Fibroblast of gingiva (primary cell): ENCODE measurements around the gene STAP2.
A peak's percentile ranks its signal among the peaks of the same experiment; 100 is the strongest.
"Not testable (repeated sequence)": the region's sequence is repeated elsewhere in the genome, so short reads cannot be mapped to it uniquely, and the experiment has no call there.

Experiments
- DNase-seq: peaks from one replicate; pipeline ENCODE4 v3.0.0-alpha.2; 2011; ENCODE audit warnings: low read depth

Gene STAP2

DNA sequence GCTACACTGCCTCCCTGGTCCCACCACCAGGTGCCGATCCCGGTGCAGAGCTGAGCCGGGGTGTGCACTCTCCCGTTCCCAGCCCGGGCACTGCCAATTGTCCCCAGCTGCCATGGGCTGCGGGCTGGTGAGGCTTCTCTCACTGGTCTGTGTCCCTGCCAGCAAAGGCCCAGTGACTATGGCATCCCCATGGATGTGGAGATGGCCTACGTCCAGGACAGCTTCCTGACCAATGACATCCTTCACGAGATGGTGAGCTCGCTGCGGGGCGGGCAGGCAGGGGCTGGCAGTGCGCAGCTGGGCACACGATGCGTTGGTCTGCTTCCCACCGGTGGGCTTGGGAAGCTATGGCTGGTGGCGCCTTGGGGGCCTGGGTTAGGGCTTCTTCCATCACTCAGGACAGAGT lies 19.3 kb upstream of the STAP2 start:
- DNase-seq = no peak

- no peak for DNase-seq
Observed at GRCh38 chr19:4357095-4357797, 18.6 kb upstream of the STAP2 start.

DNA sequence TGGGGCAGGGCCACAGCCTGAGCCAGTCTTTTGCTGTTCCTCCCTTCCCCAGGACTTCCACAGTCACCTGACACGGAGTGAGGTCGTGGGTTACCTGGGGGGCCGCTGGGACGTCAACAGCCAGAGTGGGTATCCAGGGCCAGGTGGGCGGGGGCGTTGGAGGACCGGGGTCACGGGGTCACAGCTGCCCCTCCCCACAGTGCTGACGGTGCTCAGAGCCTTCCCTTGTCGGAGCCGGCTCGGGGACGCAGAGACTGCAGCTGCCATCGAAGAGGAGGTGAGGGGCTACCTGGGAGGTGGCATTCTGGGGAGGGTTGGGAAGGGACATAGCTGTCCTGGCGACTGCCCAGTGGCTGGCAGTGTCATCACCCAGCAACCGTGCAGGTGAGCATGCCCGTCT lies 16.3 kb upstream of the STAP2 start:
- no peak for DNase-seq

- no peak for DNase-seq
Observed at GRCh38 chr19:4354282-4354681, 15.7 kb upstream of the STAP2 start.

DNA sequence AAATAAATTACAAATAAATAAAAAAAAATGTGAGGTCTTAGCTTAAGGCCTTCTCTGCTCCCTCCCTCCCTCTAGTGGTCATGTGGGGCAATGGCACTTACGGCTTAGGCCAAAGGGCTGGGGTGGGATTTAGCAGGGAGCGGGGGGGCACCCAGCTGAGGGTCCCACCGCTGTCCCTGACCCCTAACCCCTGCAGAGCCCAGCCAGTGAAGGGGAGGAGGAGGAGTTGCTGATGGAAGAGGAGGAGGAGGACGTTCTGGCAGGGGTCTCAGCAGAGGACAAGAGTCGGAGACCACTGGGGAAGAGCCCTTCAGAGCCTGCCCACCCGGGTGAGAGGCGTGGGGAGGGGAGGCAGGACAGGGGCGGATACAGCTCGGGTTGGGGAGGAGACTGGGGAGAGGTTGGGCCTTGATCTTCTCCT lies 14.1 kb upstream of the STAP2 start:
- DNase-seq = peak; percentile 60

- no peak for DNase-seq
Observed at GRCh38 chr19:4350726-4351125, 12.1 kb upstream of the STAP2 start.

DNA sequence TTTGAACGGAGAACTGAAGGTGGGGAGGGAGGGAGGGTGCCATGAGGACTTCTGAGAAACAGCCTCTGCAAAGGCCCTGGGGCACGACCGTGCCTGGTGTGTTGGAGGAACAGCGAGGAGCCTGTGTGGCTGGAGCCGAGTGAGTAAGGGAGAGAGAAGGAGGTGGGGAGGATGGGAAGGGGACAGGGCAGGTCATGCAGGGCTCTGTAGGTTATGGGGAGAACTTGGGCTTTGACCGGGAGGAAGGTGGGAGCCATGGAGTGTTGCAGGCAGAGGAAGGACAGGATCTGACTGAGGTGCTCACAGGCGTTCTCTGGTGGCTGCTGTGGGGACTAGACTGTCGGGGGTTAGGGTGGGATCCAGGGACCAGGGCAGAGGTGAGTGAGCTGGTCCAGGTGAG lies 11.5 kb upstream of the STAP2 start:
- DNase-seq = no peak

- DNase-seq = not testable (repeated sequence)
Observed at GRCh38 chr19:4349225-4349624, 10.6 kb upstream of the STAP2 start.

DNA sequence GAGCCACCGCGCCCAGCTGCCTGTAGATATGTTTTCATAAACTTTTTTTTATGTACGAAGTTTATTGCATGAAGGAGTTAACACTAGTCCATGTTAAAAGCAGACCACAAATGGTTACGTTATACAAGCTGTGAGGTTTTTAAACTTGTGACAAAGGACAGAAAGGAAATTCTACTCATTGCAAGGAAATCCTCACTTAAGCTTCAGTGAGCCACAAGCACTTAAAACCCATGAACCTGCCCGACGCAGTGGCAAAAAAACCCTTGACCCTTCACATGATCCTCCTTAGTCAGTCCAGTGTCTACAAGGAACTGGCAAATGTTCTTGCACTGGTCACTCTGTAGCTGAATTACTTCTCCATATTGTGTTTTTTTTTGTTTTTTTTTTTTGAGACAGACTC lies 8.9 kb upstream of the STAP2 start:
- no peak for DNase-seq

DNA sequence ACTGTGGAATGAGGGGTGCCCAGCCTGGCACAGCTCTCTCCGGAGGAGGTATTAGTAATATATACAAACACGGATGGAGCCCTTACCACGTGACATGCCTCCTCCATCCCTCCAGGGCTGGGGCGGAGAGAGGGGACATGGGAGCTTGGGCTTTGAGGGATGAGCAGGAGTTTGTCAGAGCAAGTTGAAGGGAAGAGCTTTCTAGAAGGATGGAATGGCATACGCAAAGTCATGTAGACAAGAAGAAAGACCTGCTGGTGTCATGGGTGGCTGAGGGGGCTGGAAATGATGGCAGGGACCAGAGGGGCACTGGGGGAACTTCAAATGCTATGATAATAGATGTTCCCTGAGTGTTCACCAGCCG lies 7.4 kb upstream of the STAP2 start:
- DNase-seq = no peak

DNA sequence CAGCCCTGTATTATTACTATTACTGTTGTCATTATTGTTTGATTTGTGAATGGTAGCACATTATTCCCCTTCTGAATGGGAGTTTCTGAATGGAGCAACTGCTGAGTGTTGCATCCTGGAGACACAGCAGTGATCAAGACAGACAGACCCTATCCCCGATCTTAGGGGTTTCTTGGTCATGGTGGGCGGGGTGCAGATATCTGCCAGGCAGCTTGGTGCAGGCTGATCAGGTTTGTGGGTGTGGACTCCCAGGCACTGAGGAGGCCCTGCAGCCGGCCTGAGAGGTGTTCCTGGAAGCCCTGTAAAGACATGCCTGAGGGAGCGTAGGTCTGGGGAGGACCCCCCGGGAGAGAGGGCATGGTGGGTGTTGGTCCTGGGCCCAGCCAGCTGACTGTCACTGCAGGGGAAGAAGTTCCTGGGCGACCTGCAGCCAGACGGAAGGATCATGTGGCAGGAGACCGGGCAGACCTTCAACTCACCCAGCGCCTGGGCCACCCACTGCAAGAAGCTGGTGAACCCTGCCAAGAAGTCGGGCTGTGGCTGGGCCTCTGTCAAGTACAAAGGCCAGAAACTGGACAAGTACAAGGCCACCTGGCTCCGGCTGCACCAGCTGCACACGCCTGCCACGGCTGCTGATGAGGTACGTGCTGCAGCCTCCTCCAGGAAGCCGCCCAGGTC lies 6.9 kb upstream of the STAP2 start:
- no peak for DNase-seq

DNA sequence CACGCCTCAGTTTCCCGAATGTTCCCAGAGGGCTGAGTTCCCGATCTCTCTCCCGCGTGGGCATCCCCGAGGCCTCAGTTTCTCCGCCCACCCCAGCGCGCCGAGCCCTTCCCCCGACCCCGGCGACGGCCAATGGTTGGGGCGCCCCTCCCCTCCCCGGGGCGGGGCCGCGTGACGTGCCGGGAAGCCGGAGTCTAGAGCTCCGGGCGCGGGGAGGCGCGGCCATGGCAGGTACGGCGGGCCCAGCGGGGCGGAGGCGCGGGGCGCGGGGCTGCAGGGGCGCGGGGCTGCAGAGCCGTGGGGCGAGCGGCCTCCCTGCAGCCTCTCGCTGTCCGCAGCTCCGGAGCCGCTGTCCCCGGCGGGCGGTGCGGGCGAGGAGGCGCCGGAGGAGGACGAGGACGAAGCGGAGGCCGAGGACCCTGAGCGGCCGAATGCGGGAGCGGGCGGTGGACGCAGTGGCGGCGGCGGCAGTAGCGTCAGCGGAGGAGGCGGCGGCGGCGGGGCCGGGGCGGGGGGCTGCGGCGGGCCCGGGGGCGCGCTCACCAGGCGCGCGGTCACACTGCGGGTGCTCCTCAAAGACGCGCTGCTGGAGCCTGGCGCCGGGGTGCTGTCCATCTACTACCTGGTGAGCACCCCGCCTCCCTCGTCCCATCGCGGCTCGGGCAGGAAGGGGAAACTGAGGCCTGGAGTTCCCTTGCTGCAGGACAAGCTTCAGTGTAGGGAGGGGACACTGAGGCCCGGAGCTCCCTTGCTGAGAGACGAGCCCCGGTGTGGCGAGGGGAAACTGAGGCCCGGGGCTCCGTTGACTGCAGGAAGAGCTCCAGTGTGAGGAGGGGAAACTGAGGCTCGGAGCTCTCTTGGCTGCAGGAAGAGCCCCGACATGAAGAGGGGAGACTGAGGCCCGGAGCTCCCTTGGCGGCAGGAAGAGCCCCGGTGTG lies 5.0 kb upstream of the STAP2 start, which contains the start of gene MPND:
Gene MPND, plus strand, starts transcription at position 193 of the 938 bp plus-strand sequence. Its CDS starts 32 bp downstream, at position 225.
- peak; percentile 75 for DNase-seq

- DNase-seq = peak; percentile 100
Observed at GRCh38 chr19:4342615-4343369, 4.2 kb upstream of the STAP2 start.

DNA sequence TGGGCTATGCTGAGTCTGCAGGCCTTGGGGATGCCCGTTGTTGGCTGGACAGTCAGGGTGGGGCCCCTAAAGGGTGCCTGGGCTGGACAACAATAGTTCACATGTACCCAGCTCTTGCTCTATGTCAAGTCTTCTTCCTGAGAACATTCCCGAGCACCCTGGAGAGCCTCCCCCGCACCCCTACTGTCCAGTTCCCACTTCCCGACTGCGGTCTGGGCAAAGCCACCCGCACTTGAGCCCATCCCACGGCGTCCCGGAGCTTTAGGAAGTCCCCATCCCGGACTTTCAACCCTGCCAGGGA lies 3.6 kb upstream of the STAP2 start:
- peak; percentile 30 for DNase-seq

DNA sequence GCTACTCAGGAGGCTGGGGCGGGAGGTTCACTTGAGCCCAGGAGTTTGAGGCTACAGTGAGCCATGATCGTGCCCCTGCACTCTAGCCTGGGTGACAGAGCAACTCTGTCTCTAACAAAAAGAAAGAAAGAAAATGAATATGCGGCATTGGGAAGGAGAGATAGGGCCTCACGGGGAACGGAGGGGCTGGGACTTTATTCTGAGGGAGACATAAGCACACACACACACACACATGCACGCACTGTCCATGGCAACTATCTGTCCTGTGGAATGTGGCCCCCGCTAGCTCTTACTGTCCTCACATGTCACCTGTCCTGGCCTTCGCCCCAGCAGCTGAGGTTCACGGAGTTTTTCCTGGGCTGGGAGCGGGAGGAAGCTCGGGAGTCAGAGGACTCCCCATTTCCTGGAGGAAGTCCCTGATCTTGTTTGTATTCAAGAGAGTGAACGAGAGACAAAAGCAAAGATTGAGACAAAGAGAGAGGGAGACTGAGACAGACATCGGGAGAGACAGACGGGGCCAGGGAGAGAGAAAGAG lies 654 bp downstream of the STAP2 start:
- DNase-seq = no peak

DNA sequence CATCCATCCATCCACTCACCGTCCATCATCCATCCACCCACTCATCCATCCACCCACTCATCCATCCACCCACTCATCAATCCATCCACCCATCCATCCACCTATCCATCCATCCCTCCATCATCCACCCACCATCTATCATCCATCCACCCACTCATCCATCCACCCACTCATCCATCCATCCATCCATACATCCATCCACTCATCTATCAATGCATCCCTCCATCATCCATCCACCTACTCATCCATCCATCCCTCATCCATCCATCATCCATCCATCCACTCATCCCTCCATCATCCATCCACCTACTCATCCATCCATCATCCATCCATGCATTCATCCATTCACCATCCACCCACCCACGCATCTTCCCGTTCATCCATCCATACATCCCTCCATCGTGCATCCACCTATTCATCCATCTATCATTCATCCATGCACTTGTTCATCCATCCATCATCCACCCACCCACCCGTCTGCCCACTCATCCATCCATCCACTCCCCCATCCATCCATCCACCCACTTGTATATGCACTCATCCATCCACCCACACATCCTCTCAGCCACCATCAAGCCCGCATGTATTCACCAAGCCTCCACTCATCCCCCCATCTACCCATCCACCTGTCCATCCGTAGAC lies 3.6 kb downstream of the STAP2 start:
- no peak for DNase-seq

DNA sequence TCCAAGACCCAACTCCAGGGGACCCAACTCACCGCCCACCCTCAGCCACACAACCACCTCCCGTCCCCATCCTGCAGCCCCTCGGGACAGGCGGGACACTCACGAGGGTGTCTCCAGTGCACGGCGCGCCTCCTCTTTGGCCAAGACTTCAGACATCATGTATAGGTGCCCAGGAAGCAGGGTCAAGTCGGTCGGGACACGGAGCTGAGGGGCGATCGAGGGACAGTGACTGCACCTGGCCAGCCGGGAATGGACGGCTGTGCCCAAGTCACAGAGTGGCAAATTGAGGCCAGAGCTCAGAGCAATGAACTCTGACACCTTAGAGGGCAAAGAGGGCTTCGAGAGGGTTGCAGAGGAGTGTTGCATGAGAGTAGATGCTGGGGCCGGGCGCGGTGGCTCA lies 8.8 kb downstream of the STAP2 start:
- DNase-seq = no peak

- not testable (repeated sequence) for DNase-seq
Observed at GRCh38 chr19:4328991-4329681, 9.5 kb downstream of the STAP2 start.

DNA sequence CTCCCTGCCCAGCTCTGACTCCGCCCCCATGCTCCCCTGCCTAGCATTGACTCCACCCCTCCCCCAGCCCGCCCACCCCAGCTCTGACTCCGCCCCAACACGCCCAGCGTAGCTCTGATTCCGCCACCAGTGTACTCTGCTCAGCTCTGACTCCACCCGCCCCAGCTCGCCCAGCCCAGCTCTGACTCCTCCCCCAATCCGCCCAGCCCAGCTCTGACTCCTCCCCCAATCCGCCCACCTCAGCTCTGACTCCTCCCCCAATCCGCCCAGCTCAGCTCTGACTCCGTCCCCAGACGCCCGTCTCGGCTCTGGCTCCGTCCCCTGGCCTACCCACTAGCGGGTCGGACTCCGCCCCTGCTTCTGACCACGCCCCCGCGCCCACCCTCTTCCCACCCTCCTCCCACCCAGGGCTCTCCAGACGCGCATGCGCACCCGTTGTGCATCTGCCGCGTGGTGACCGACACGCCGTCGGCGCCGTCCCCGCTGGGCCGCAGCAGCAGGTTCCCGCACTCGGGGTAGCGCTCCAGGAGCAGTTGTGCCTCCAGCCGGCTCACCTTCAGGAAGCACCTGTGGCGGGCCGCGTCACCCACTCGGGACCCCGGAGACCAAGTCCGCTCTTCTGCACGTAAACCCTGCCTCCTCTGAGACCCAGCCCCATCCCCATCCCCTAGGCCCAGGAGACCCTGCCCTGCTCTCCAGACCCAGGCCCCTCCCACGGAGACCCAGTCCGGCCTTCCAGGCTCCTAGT lies 10.2 kb downstream of the STAP2 start:
- peak; percentile 93 for DNase-seq

DNA sequence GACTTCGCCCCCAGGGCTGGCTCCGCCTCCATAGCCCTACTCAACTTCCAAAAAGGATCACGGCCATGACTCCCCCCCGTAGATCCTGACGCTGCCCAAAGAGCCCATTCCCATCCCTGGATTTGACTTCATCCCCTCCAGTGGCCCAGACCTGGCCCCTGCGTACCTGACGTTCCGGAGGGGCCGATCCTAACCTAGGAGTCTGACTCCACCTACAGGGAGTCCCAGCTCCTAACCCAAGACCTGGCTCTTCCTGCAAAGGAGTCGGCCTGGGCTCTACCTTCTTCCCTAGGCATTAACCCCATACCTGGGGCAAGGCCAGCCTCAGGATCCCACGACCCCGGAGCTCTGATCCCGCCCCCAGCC lies 10.8 kb downstream of the STAP2 start:
- no peak for DNase-seq
